IPS-18a (cell line): ENCODE measurements around the gene ASB1.

Source experiments
- H3K27ac ChIP-seq: one replicate; pipeline ENCODE4 v1.5.1; 2013; ENCODE audit warnings: low read length
- H3K27me3 ChIP-seq: one replicate; pipeline ENCODE4 v1.6.1; 2013; ENCODE audit warnings: mild to moderate bottlenecking, low read length; ENCODE audit not compliant: control insufficient read depth, insufficient read depth
- H3K36me3 ChIP-seq: one replicate; pipeline ENCODE4 v1.6.1; 2013; ENCODE audit warnings: low read depth, low read length; ENCODE audit not compliant: control insufficient read depth
- H3K4me1 ChIP-seq: one replicate; pipeline ENCODE4 v1.6.1; 2013; ENCODE audit warnings: low read depth, low read length; ENCODE audit not compliant: control insufficient read depth
- H3K4me3 ChIP-seq: one replicate; pipeline ENCODE4 v1.5.1; 2013; ENCODE audit warnings: low read length
- H3K9ac ChIP-seq: one replicate; pipeline ENCODE4 v1.6.1; 2013; ENCODE audit warnings: mild to moderate bottlenecking, low read length, moderate library complexity
- H3K9me3 ChIP-seq: one replicate; pipeline ENCODE4 v1.6.1; 2013; ENCODE audit warnings: low read depth, low read length; ENCODE audit not compliant: control insufficient read depth

The ASB1 gene, protein sequence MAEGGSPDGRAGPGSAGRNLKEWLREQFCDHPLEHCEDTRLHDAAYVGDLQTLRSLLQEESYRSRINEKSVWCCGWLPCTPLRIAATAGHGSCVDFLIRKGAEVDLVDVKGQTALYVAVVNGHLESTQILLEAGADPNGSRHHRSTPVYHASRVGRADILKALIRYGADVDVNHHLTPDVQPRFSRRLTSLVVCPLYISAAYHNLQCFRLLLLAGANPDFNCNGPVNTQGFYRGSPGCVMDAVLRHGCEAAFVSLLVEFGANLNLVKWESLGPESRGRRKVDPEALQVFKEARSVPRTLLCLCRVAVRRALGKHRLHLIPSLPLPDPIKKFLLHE

DNA sequence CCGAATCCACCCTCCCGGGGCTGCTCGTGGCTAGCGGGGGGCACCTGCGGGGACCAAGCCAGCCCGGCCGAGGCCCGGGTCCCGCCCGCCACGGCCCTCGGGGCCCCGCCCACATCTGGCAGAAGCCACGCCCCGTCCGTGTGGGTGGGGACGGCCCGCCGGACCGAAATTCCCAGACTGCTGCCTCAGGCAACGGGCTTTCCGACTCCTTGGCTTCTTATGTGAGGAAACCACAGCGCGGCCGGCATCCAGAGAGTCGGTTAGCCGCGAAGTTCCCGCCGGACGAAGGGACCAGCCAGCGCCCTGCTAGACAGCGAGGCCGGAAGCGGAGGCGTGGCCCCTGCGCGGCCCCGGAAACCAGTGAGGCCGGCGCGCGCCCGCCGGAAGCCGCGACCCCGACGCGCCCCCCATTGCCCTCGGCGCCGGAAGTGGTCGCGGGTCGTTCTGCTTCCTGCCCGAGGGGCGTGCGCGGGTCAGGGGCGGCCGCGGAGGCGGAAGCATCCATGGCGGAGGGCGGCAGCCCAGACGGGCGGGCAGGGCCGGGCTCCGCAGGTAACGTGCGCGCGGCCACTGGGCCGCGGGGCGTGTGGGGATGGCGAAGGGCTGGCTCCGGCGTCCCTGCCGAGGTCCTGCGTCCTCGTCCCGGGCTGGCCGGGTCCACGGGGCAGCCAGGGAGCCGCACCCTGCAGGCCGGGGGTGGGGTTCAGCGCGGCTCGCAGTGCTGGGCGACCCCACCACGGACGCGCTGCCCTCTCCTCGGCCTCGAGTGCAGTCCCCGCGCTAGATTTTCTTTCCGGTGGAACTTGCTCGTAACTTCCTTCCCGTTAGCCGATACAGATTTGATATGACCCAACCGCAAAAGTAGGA, at the start of gene ASB1:
TSS of gene ASB1 (plus strand) at position 360 of the 867 bp plus-strand sequence. CDS start at position 504, 144 bp downstream.
- Histone ChIP-seq H3K4me3 (peak within 1 kb of the TSS; percentile 92), H3K27me3 (no peaks in the 10 kb centered on the region), H3K9me3 (no peaks in the 10 kb centered on the region), H3K27ac (no peak within 1 kb of the TSS), H3K9ac (peak within 1 kb of the TSS; percentile 62), H3K36me3 (no peaks in the 10 kb centered on the region), H3K4me1 (peaks cover 13% of the 10 kb centered on the region)

DNA sequence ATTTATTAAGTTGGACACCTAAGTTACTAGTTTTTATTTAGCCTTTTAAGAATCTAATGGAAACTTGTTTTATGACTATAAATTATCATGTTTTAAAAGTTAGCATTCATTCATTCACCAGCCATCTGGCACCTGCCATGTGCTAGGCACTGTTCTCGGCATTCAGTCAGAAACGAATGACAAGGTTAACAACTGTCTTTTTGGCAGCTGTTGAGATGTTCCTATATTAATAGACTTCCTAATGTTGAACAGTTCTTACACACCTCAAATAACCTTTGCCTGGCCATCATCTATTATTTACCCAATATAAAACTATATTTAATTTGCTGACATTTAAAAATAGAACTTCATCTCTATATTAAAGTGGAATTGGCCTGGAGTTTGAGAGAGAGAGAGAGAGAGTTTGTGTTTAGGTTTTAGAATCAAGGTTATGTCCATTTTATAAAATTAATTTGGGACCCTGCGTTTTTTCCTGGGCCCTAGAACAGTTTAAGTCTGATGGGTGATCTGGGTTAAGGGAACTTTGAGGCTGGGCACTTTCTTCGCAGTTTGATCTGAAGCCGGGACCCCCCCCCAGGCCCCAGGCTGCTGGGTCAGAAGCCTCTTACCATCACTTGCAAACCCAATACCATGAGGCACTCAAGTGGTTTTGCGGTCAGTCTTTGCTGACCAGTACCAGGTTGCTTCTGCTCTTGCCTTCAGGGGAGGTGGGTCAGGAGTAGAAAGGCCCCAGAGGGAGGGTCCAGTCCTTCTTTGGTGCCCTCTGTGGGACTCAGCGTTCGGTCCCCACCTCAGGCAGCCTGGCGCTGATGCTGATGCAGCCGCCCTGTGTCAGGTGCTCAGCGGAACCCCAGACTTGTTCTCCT, 48.3 kb upstream of the ASB1 start:
- Histone ChIP-seq H3K36me3 (no peaks in the 10 kb centered on the region), H3K4me1 (peaks cover 12% of the 10 kb centered on the region), H3K9ac (no peak overlapping the region), H3K27me3 (no peaks in the 10 kb centered on the region), H3K27ac (no peak overlapping the region), H3K9me3 (no peaks in the 10 kb centered on the region), H3K4me3 (no peak overlapping the region)

DNA sequence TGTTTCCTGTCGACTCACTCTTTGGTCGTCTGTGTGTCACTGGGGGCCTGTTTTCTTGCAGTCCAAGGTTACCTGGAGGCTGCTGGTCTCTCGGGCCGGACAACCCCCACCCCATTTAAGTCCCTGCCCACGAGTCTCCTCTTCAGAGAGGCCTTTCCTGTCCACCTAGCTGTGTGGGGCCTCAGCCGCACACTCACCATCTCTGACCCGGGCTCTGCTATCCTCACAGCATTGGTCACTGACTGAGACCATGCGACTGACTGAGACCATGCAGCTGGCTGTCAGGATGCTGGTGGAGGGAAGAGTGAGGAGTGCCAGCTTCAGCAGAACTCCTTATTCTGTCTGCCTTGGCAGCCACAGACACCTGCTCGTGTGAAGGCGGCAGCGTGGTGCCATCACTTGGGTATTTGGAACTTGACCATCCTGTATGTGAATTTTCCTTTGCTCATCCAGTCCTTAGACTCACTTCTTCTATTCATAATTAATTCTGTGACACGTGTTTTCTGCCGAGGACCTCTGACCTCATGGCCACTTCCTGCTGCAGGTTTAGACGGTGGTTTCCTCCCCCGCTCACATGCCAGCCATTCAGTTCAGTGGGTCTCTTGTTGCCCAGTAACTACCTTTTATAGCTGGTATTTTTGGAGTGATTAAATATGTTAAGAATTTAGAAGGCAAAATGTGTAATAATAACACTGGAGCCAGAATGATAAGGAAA, 47.5 kb upstream of the ASB1 start:
- Histone ChIP-seq H3K4me1 (peaks cover 12% of the 10 kb centered on the region), H3K4me3 (no peak overlapping the region), H3K9me3 (no peaks in the 10 kb centered on the region), H3K27me3 (no peaks in the 10 kb centered on the region), H3K36me3 (no peaks in the 10 kb centered on the region), H3K9ac (no peak overlapping the region), H3K27ac (no peak overlapping the region)

DNA sequence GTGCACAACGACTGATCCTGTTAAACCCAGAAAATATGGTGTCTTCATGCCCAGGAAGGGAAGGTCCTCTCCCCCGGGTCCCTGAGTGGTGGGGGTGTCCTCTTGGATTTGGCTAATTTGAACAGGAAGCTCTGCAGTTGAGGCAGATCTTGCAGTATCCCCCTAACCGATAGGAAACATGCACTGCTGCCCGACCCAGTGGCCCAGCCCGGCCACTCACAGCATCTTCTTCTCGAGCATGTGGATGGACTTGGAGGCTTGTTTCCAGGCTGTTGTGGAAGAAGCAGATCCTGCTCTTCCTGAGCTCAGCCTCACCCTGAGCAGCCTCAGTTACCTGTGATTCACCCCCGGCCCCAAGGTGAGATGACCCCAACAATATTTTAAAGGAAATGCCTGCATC, 46.4 kb upstream of the ASB1 start:
- no peaks in the 10 kb centered on the region for H3K27me3 ChIP-seq
- H3K36me3 ChIP-seq, result no peaks in the 10 kb centered on the region
- no peak overlapping the region for H3K9ac ChIP-seq
- H3K9me3 ChIP-seq, result no peaks in the 10 kb centered on the region
- peak overlapping the region; percentile 47 for H3K27ac ChIP-seq
- peaks cover 12% of the 10 kb centered on the region for H3K4me1 ChIP-seq
- H3K4me3 ChIP-seq, result no peak overlapping the region

DNA sequence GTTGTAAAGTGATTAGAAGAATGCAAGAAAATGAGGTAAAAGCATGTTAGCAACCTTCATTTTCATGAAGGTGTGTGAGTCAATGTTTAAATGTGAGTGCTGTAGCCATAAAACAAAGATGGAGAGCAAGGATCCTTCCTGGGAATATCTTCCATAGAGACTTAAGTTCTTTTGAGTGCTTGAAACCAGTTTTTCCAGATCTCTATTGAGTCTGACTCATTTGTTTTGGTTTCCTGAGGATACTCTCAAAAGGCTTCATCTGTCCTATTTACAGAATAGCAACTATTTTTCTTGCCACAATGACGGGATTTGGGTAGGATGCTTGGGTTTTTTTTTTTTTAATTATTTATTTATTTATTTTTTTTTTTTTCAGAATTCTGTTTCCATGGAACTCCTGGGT, 45.9 kb upstream of the ASB1 start:
- H3K27me3 ChIP-seq, result no peaks in the 10 kb centered on the region
- no peaks in the 10 kb centered on the region for H3K9me3 ChIP-seq
- no peaks in the 10 kb centered on the region for H3K36me3 ChIP-seq
- peak overlapping the region; percentile 47 for H3K27ac ChIP-seq
- H3K4me3 ChIP-seq, result no peak overlapping the region
- peaks cover 12% of the 10 kb centered on the region for H3K4me1 ChIP-seq
- no peak overlapping the region for H3K9ac ChIP-seq

DNA sequence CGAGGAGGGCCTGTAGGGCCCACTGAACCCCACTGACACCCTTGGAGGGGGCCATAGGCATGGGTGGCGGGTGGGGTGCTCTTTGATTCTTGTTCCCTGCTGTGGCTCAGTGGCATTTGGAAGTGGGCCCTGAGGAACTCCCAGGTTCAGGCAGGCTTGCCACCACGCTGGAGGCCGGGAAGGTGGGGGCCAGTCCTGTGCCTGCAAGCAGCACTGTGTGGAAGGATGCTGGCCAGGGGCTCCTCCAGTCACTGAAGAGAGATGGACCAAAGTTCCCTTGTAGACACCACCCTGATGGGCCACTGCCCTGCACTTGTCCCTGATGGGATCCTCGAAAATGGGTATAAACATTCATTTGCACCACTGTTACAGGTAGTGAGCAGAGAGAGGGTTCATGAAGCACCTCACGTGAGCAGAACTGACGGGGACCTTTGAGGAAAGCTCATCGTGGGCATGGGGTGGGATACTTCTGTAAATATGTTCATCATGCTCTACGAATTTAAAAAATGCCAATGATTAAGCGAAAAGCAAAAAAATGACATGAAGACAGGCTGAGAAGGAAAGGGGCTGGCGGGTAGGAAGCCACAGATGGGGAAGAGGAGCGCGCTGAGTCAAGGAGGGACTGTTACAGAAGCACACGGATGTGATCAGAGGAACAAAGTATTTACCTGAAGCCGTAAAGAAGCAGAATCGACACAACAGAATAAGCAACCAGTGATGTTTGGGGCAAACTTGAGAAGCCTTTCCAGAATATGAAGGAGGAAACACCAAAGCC, 45.2 kb upstream of the ASB1 start:
- no peaks in the 10 kb centered on the region for H3K36me3 ChIP-seq
- H3K27ac ChIP-seq, result no peak overlapping the region
- no peak overlapping the region for H3K9ac ChIP-seq
- peaks cover 12% of the 10 kb centered on the region for H3K4me1 ChIP-seq
- no peaks in the 10 kb centered on the region for H3K27me3 ChIP-seq
- no peaks in the 10 kb centered on the region for H3K9me3 ChIP-seq
- H3K4me3 ChIP-seq, result no peak overlapping the region

DNA sequence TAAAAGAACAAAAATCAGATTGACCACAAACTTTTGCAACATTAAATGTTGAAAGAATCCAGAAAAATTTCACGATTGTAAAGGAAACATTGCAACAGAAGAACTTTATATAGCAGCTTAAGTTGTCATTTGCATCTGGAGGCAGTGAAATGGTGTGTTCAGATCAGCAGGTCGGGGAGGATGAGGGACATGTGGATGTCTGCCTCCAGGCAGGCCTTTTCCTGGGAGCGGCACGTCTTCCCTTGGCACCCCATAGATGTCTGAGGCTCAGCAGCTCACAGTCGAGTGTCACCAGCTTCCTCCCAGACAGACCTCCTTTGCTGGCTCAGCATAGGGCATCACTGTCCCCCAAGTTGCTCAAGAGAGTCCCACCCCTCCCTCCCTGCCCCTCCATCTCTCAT, 44.3 kb upstream of the ASB1 start:
- Histone ChIP-seq H3K4me3 (no peak overlapping the region), H3K27me3 (no peaks in the 10 kb centered on the region), H3K9me3 (no peaks in the 10 kb centered on the region), H3K9ac (no peak overlapping the region), H3K4me1 (peaks cover 12% of the 10 kb centered on the region), H3K36me3 (no peaks in the 10 kb centered on the region), H3K27ac (no peak overlapping the region)

DNA sequence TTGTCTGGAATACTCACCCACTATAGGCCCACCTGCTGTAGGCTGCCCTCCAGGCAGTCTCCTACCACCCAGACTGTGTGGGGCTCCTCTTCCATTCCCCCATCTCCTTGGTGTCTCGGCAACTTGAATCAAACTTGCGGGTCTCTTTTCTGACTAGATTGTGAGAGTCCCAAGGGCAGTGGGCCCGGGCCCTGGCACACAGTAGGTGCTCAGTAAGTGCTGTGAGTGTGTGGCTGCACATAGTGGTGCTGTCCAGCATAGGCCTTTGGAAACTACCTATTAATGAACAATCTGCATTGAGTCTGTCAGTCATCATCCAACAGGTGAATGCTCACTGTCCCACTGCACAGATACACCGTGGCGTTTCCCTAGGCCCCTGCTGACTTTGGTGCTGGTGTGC, 43.6 kb upstream of the ASB1 start:
- no peaks in the 10 kb centered on the region for H3K36me3 ChIP-seq
- peaks cover 12% of the 10 kb centered on the region for H3K4me1 ChIP-seq
- no peaks in the 10 kb centered on the region for H3K27me3 ChIP-seq
- H3K27ac ChIP-seq, result no peak overlapping the region
- no peaks in the 10 kb centered on the region for H3K9me3 ChIP-seq
- H3K9ac ChIP-seq, result no peak overlapping the region
- H3K4me3 ChIP-seq, result no peak overlapping the region

DNA sequence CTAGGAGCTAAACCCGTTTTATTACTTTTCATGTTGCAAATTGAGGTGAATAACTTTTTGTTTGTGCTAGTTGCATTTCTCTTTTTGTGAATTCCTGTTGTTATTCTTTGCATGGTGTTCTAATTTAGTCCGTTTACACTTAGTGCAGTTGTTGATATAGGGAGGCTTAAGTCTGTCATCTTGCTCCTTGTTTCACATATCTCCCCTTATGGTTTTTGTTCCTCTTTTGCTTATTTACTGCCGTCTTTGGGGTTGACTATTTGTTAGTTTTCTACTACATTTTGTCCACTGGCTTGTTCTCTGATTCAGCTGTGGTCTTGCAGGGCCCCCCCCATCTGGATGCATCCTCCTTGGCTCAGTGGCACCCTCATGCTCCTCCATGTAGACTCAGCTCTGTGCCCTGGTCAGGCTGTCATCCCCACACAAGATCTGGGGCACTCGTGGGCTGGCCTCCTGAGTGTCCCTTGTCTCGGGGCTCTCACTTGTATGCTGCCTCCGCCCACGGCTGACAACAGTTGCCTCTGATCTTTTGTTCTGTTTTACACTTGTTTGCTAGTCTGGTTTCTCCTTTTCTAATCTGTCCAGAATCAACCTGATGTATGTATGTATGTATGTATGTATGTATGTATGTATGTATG, 42.9 kb upstream of the ASB1 start:
- Histone ChIP-seq H3K27ac (no peak overlapping the region), H3K9ac (no peak overlapping the region), H3K4me1 (peaks cover 12% of the 10 kb centered on the region), H3K4me3 (no peak overlapping the region), H3K36me3 (no peaks in the 10 kb centered on the region), H3K27me3 (no peaks in the 10 kb centered on the region), H3K9me3 (no peaks in the 10 kb centered on the region)

DNA sequence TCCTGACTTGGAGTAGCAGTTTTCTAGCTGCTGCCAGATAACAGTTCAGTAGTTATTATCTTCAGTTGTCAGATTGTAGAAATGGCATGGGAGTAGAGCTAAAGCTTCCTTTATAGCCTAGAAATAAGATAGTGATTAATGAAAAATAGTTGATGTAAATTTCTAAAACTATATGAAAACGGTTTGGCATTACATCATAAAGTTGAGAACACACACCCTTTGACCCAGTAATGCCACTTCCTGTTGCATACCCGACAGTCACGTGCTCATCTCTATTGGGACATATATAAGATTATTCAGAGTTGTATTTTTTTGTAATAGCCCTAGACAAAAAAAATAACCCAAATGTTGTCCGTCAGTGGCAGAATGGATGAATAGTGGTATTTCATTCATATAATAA, 39.4 kb upstream of the ASB1 start:
- Histone ChIP-seq H3K27ac (no peak overlapping the region), H3K4me1 (no peaks in the 10 kb centered on the region), H3K4me3 (no peak overlapping the region), H3K27me3 (no peaks in the 10 kb centered on the region), H3K9ac (no peak overlapping the region), H3K9me3 (no peaks in the 10 kb centered on the region), H3K36me3 (no peaks in the 10 kb centered on the region)
